Activated T-helper 1 cell treated with anti-CD3 and anti-CD28 coated beads, Interleukin-12 subunit alpha, Interleukin-12 subunit beta, Interleukin-2, Interleukin-4 antibody, amounts not matched to agents 30 ng/mL and 10 ng/mL and 1 ng/mL, durations not matched to agents 14 hours and 24 hours and 36 hours (primary cell): Measurements from ENCODE around the gene KDF1. TPM values are rescaled to one million over a fixed set of nuclear protein-coding genes. Genes with fewer than 3 reads are reported as not detected.

Experiments used
- total RNA-seq: library from RNA; stranded (reverse); gene quantifications from 2 replicates; pipeline ENCODE4 v1.2.3, GENCODE V29; 2022

Gene KDF1
- total RNA-seq, 1 donor from 2014 or later, result not detected

Other genes with a start within 250 kb of the KDF1 start
- gene PIGV, start 172.5 kb downstream of the KDF1 start, total RNA-seq, result 18.5 and 22.6 TPM in 2 replicates
- gene ZDHHC18, start 133.8 kb downstream of the KDF1 start, total RNA-seq, result 87.3 and 94.4 TPM in 2 replicates
- 0.47 and 0.78 TPM in 2 replicates for gene SFN, start 97.3 kb downstream of the KDF1 start, total RNA-seq
- gene GPN2, start 70.2 kb downstream of the KDF1 start, total RNA-seq, result 46.4 and 51.9 TPM in 2 replicates
- 15.6 and 15.7 TPM in 2 replicates for gene GPATCH3, start 60.0 kb downstream of the KDF1 start, total RNA-seq
- not detected in 2 replicates for gene NR0B2, start 46.5 kb downstream of the KDF1 start, total RNA-seq
- 151 and 152 TPM in 2 replicates for gene NUDC, start 38.7 kb downstream of the KDF1 start, total RNA-seq
- 2.0 TPM in 2 replicates for gene TRNP1, start 33.2 kb upstream of the KDF1 start, total RNA-seq
- not detected in 2 replicates for gene TENT5B, start 52.4 kb upstream of the KDF1 start, total RNA-seq
- 27.9 and 28.8 TPM in 2 replicates for gene SLC9A1, start 194.7 kb upstream of the KDF1 start, total RNA-seq